ENCODE measurements around the gene STAC3.

The STAC3 gene

GRCh38 chr12:57216921-57217879 lies 33.8 kb downstream of the STAC3 start:
- H3K9me3 ChIP-seq (ENCODE audit: control insufficient read depth, insufficient read depth, low read length) = no peaks in the 10 kb centered on the region
- no peak overlapping the region for H3K9ac ChIP-seq (ENCODE audit: low read depth, low read length)
- peaks cover 22% of the 10 kb centered on the region for H3K4me1 ChIP-seq (ENCODE audit: control insufficient read depth, insufficient read depth, low read length)
- H3K27me3 ChIP-seq (ENCODE audit: control insufficient read depth, insufficient read depth, low read length) = peaks cover 80% of the 10 kb centered on the region
- peak overlapping the region; percentile 50 for H3K4me3 ChIP-seq (ENCODE audit: low read depth, low read length)
- peaks cover 5% of the 10 kb centered on the region for H3K36me3 ChIP-seq (ENCODE audit: control insufficient read depth, insufficient read depth, low read length)

- Histone ChIP-seq H3K27me3 (ENCODE audit: control insufficient read depth, insufficient read depth, low read length) (peaks cover 70% of the 10 kb centered on the region), H3K36me3 (ENCODE audit: control insufficient read depth, insufficient read depth, low read length) (peaks cover 14% of the 10 kb centered on the region), H3K9ac (ENCODE audit: low read depth, low read length) (no peak within 1 kb of the TSS), H3K4me3 (ENCODE audit: low read depth, low read length) (peak within 1 kb of the TSS; percentile 50), H3K4me1 (ENCODE audit: control insufficient read depth, insufficient read depth, low read length) (peaks cover 17% of the 10 kb centered on the region), H3K9me3 (ENCODE audit: control insufficient read depth, insufficient read depth, low read length) (no peaks in the 10 kb centered on the region)
Observed at GRCh38 chr12:57216014-57216911, 34.7 kb downstream of the STAC3 start, which contains the start of gene NXPH4. Gene NXPH4, plus strand, starts transcription at chr12:57216794. Its CDS starts 176 bp downstream, at chr12:57216970.

- no peak overlapping the region for H3K9ac ChIP-seq (ENCODE audit: low read depth, low read length)
- peaks cover 64% of the 10 kb centered on the region for H3K27me3 ChIP-seq (ENCODE audit: control insufficient read depth, insufficient read depth, low read length)
- peak overlapping the region; percentile 37 for H3K4me3 ChIP-seq (ENCODE audit: low read depth, low read length)
Observed at GRCh38 chr12:57215668-57216013, 35.3 kb downstream of the STAC3 start.

GRCh38 chr12:57215065-57215464 lies 35.9 kb downstream of the STAC3 start:
- peaks cover 60% of the 10 kb centered on the region for H3K27me3 ChIP-seq (ENCODE audit: control insufficient read depth, insufficient read depth, low read length)
- peaks cover 26% of the 10 kb centered on the region for H3K36me3 ChIP-seq (ENCODE audit: control insufficient read depth, insufficient read depth, low read length)
- H3K9me3 ChIP-seq (ENCODE audit: control insufficient read depth, insufficient read depth, low read length) = no peaks in the 10 kb centered on the region
- peak overlapping the region; percentile 37 for H3K4me3 ChIP-seq (ENCODE audit: low read depth, low read length)
- H3K9ac ChIP-seq (ENCODE audit: low read depth, low read length) = no peak overlapping the region
- H3K4me1 ChIP-seq (ENCODE audit: control insufficient read depth, insufficient read depth, low read length) = peaks cover 17% of the 10 kb centered on the region

More at GRCh38 chr12:57215668-57216013, 35.3 kb downstream of the STAC3 start:
- Histone ChIP-seq H3K36me3 (ENCODE audit: control insufficient read depth, insufficient read depth, low read length) (peaks cover 20% of the 10 kb centered on the region), H3K9me3 (ENCODE audit: control insufficient read depth, insufficient read depth, low read length) (no peaks in the 10 kb centered on the region), H3K4me1 (ENCODE audit: control insufficient read depth, insufficient read depth, low read length) (peaks cover 17% of the 10 kb centered on the region)

GRCh38 chr12:57214398-57214781 lies 36.6 kb downstream of the STAC3 start:
- Histone ChIP-seq H3K36me3 (ENCODE audit: control insufficient read depth, insufficient read depth, low read length) (peaks cover 32% of the 10 kb centered on the region), H3K4me3 (ENCODE audit: low read depth, low read length) (no peak overlapping the region), H3K9ac (ENCODE audit: low read depth, low read length) (no peak overlapping the region), H3K27me3 (ENCODE audit: control insufficient read depth, insufficient read depth, low read length) (peaks cover 54% of the 10 kb centered on the region), H3K9me3 (ENCODE audit: control insufficient read depth, insufficient read depth, low read length) (no peaks in the 10 kb centered on the region), H3K4me1 (ENCODE audit: control insufficient read depth, insufficient read depth, low read length) (peaks cover 15% of the 10 kb centered on the region)

GRCh38 chr12:57213763-57214397 lies 37.1 kb downstream of the STAC3 start:
- Histone ChIP-seq H3K27me3 (ENCODE audit: control insufficient read depth, insufficient read depth, low read length) (peaks cover 49% of the 10 kb centered on the region), H3K36me3 (ENCODE audit: control insufficient read depth, insufficient read depth, low read length) (peaks cover 37% of the 10 kb centered on the region), H3K4me1 (ENCODE audit: control insufficient read depth, insufficient read depth, low read length) (peaks cover 15% of the 10 kb centered on the region), H3K9me3 (ENCODE audit: control insufficient read depth, insufficient read depth, low read length) (no peaks in the 10 kb centered on the region), H3K9ac (ENCODE audit: low read depth, low read length) (no peak overlapping the region), H3K4me3 (ENCODE audit: low read depth, low read length) (no peak overlapping the region)

GRCh38 chr12:57213058-57213715 lies 37.8 kb downstream of the STAC3 start:
- H3K36me3 ChIP-seq (ENCODE audit: control insufficient read depth, insufficient read depth, low read length) = peaks cover 44% of the 10 kb centered on the region
- no peaks in the 10 kb centered on the region for H3K9me3 ChIP-seq (ENCODE audit: control insufficient read depth, insufficient read depth, low read length)
- no peak overlapping the region for H3K4me3 ChIP-seq (ENCODE audit: low read depth, low read length)
- peaks cover 15% of the 10 kb centered on the region for H3K4me1 ChIP-seq (ENCODE audit: control insufficient read depth, insufficient read depth, low read length)
- H3K27me3 ChIP-seq (ENCODE audit: control insufficient read depth, insufficient read depth, low read length) = peaks cover 42% of the 10 kb centered on the region
- H3K9ac ChIP-seq (ENCODE audit: low read depth, low read length) = no peak overlapping the region

- peaks cover 15% of the 10 kb centered on the region for H3K4me1 ChIP-seq (ENCODE audit: control insufficient read depth, insufficient read depth, low read length)
- no peak overlapping the region for H3K4me3 ChIP-seq (ENCODE audit: low read depth, low read length)
- no peak overlapping the region for H3K9ac ChIP-seq (ENCODE audit: low read depth, low read length)
- no peaks in the 10 kb centered on the region for H3K9me3 ChIP-seq (ENCODE audit: control insufficient read depth, insufficient read depth, low read length)
- H3K36me3 ChIP-seq (ENCODE audit: control insufficient read depth, insufficient read depth, low read length) = peaks cover 49% of the 10 kb centered on the region
- H3K27me3 ChIP-seq (ENCODE audit: control insufficient read depth, insufficient read depth, low read length) = peaks cover 37% of the 10 kb centered on the region
Observed at GRCh38 chr12:57212701-57213057, 38.3 kb downstream of the STAC3 start.

- H3K9ac ChIP-seq (ENCODE audit: low read depth, low read length) = no peak overlapping the region
- no peaks in the 10 kb centered on the region for H3K9me3 ChIP-seq (ENCODE audit: control insufficient read depth, insufficient read depth, low read length)
- H3K27me3 ChIP-seq (ENCODE audit: control insufficient read depth, insufficient read depth, low read length) = peaks cover 30% of the 10 kb centered on the region
- no peak overlapping the region for H3K4me3 ChIP-seq (ENCODE audit: low read depth, low read length)
- H3K36me3 ChIP-seq (ENCODE audit: control insufficient read depth, insufficient read depth, low read length) = peaks cover 52% of the 10 kb centered on the region
- H3K4me1 ChIP-seq (ENCODE audit: control insufficient read depth, insufficient read depth, low read length) = peaks cover 15% of the 10 kb centered on the region
Observed at GRCh38 chr12:57211791-57212700, 38.9 kb downstream of the STAC3 start.

- no peak overlapping the region for H3K9ac ChIP-seq (ENCODE audit: low read depth, low read length)
- H3K9me3 ChIP-seq (ENCODE audit: control insufficient read depth, insufficient read depth, low read length) = no peaks in the 10 kb centered on the region
- peaks cover 15% of the 10 kb centered on the region for H3K4me1 ChIP-seq (ENCODE audit: control insufficient read depth, insufficient read depth, low read length)
- H3K4me3 ChIP-seq (ENCODE audit: low read depth, low read length) = no peak overlapping the region
- H3K27me3 ChIP-seq (ENCODE audit: control insufficient read depth, insufficient read depth, low read length) = peaks cover 26% of the 10 kb centered on the region
- H3K36me3 ChIP-seq (ENCODE audit: control insufficient read depth, insufficient read depth, low read length) = peaks cover 58% of the 10 kb centered on the region
Observed at GRCh38 chr12:57210926-57211692, 39.9 kb downstream of the STAC3 start.
